Thyroid gland (tissue), 4 donors: ENCODE data around the gene PPDPF.

Source experiments
- POLR2A ChIP-seq, 2 donors: fragments of 450-650 bp; IDR thresholded peaks; one replicate each; pipeline ENCODE4 v1.6.1; 2017; ENCODE audit warnings: antibody characterized with exemption in 2 of 2, mild to moderate bottlenecking in 2 of 2, moderate library complexity in 1 of 2
- TF ChIP-seq, protein P1 (sequence below), 6 experiments: fragments of 200-600 bp in 3 of 6; fragments of 450-650 bp in 3 of 6; sonication (generic) in 3 of 6; IDR thresholded peaks; one replicate each; pipeline ENCODE4 v1.5.1; 2016 to 2019; ENCODE audit warnings: antibody characterized with exemption in 6 of 6, mild to moderate bottlenecking in 2 of 6, inconsistent platforms in 1 of 6, moderate library complexity in 1 of 6

DNA sequence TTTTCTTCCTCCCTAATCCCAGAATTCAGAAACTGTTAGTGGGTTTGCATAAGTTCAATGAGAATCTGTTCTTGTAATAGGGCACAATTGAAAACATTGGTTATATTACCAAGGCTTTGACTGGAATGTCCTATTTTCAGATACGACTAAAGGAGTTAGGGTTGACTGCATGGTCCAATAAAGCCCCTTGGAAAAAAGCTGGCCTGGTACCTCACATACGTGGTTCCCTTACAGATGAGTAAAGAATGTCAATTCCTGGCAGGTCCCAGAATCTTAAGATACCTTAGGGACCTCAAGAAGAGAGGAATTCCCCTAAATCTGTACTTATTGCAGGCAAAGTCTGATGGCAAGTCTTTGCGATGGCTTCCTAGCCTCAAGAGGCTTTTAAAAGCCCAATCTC is 4.6 kb downstream of the PPDPF start:
- TF ChIP-seq, protein P1, sequence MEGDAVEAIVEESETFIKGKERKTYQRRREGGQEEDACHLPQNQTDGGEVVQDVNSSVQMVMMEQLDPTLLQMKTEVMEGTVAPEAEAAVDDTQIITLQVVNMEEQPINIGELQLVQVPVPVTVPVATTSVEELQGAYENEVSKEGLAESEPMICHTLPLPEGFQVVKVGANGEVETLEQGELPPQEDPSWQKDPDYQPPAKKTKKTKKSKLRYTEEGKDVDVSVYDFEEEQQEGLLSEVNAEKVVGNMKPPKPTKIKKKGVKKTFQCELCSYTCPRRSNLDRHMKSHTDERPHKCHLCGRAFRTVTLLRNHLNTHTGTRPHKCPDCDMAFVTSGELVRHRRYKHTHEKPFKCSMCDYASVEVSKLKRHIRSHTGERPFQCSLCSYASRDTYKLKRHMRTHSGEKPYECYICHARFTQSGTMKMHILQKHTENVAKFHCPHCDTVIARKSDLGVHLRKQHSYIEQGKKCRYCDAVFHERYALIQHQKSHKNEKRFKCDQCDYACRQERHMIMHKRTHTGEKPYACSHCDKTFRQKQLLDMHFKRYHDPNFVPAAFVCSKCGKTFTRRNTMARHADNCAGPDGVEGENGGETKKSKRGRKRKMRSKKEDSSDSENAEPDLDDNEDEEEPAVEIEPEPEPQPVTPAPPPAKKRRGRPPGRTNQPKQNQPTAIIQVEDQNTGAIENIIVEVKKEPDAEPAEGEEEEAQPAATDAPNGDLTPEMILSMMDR (IDR thresholded peaks at IDR 0.05): no peak
- TF ChIP-seq POLR2A (IDR thresholded peaks at IDR 0.05): no peak
